Measurements from ENCODE around the gene EVI5.
"Not testable (repeated sequence)": the region's sequence is repeated elsewhere in the genome, so short reads cannot be mapped to it uniquely, and the experiment has no call there.

EVI5 gene

DNA sequence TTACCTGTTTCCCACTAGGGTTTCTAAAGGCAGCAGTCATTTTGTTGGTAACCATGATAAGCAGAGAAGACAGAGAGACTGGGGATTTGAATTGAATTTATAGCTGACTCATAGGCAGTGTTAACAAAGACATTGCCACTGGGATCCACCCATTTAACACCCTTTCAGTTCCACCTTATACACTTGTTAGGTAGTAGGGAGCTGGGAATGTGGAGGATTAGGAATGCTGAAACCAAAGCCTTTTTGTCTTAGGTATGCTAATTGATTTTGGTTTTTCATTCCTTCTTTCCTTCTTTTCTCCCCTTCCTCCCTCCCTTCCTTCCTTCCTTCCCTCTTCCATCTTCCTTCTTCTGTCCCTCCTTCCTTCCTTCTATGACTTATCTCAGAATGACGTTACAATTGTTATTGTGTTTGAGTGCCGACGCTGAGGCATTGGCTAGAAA lies 7.5 kb upstream of the EVI5 start:
- no peak for DNase-seq (ENCODE audit: low read depth in 2 of 2)

DNA sequence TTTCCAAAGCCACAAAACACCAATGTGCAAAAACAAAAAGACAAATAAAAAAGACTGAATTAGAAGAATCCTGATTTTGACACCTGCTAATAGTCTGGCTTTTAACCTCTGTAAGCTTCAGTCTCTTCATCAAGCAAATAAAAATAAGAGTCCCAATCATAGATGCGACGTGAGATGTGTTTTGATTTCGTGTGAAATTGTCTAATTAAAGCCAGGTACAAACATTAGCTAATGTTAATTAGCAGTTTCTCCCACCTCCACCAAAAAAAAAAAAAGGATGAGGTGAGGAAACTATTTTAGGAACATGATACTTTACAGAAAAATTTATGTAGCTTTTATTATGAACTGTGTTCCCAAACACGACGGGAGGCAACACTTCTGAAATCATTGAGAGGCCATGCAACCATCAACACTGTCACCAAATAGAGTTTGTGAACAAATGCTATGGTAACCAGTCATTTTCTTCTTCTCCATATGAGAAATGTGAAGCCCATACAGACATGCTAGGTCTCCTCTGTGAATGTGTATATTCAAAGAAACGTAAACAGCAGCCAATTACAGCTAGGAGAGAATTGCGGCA lies 6.7 kb upstream of the EVI5 start:
- no peak for DNase-seq (ENCODE audit: low read depth in 2 of 2)

DNA sequence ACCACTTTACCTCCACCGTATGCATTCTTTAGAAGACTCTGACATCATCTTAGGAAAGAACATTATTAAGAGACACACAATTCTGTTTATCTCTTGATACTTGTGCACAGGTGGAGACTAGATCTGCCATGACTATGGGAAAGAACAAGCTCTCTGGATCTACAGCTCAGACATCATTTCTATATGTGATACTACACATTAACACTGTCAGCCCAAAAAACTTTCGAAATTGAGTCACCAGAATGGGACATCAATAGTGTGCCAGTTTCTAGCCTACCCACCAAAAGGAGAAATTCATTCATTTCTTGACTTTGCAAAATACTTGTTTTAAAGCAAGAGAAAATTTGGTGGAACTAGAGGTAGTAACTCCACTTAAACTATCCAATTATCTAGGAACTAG lies 6.0 kb upstream of the EVI5 start:
- DNase-seq (ENCODE audit: low read depth in 2 of 2): no peak

DNA sequence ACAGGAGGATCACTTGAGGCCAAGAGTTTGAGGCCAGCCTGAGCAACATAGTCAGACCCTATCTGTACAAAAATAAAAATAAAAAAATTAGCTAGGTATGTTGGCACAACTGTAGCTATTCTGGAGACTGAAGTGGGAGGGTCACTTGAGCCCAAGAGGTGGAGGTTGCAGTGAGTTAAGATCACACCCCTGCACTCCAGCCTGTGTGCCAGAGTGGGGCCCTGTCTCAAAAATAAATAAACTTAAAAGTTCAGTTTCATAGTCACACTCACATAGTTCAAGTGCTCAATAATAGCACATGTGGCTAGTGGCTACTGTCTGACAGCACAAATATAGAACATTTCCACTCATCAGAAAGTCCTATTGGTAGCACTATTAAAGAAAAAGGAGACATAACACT lies 5.2 kb upstream of the EVI5 start:
- no peak for DNase-seq (ENCODE audit: low read depth in 2 of 2)

DNA sequence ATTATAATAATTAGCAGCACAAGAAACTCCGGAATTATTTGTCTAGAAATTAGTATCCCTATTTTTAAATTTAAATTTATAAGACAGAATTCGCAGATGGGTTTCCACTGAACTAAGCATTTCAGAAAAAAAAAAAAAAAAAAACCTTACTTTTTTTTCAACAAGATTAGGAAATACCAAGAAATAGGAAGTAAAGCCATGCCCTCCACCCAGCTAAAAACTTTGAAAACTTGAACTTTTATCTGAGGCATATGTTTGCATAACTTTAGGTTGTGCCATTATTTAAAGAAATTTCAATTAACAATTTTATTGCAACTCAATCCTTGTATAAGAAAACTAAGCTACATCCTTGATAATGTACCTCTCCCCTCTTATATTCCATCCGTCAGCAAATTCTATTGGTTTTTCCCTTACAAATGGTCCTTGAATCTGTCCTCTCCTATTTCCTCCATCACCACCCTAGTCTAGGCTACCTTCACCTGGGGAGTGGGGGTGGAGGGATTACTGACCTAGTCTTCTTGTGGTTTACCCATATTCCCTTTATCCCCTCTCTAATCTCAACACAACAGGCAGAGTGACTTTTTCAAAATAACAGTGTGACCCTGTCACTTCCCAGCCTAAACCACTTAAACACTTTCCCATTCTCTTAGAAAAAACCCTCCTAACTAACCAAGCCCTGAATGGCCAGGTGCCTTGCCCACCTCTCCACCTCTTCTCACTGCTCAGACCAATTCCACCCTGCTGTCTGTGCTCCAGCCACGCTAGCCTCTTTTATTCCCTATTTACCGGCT lies 1.4 kb upstream of the EVI5 start:
- DNase-seq (ENCODE audit: low read depth in 2 of 2): no peak

DNA sequence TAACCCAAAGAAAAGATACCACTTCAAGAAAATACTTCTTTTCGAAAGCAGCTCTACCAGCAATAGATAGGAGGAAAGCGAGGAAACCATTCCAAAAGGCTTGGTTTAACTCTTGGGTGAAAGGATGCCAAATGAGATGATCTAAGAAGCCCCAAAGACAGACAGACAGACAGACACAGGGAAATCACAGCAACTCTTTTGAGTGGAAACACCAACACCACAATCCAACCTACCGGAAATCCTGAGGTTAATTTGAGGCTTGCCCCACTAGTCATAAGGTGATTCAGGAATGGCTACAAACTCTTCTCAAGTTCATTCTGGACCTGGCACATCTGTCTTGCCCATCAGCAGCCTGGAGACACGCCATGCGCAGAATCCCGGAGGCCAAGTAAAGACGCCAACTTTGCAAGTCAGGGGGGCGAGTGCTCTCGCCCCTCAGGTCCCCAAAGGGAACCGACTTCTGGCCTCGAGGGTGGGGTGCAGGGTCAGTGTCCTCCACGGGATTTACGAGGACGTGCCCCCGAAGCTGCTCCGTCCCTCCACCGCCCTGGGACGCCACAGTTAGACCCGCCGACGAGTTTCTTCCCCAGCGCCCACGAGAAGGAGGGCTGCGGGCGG lies 778 bp downstream of the EVI5 start:
- peak; percentile 5 to 12 for DNase-seq (ENCODE audit: low read depth in 2 of 2)

DNA sequence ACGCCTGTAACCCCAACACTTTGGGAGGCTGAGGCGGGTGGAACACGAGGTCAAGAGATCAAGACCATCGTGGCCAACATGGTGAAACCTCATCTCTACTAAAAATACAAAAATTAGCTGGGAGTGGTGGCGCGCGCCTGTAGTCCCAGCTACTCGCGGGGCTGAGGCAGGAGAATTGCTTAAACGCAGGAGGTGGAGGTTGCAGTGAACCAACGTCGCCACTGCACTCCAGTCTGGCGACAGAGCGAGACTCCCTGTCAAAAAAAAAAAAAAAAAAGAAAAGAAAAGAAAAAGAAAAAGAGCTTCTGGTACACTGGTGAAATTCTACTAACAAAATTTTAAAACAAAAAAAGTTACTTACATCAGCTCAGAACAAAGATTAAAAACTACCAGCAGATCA lies 1.4 kb downstream of the EVI5 start:
- DNase-seq (ENCODE audit: low read depth in 2 of 2): not testable (repeated sequence)

DNA sequence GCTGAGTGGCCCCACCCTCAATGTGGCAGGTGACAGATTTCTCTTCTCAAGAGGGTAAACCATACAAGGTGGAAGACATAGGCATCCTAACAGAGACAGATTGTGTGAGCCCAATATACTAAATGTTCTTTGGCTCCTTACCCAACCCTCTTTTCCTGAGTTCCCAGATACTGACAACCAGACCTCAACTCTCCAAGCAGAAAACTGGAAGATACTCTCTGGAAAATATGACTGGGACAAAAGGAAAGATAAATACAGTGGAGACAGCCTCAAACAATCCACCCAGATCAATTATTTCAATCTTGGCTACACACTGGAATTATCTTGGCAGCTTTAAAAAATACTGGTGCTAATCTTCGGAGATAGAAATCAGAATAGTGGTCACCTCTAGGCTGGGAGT lies 6.5 kb downstream of the EVI5 start:
- DNase-seq (ENCODE audit: low read depth in 2 of 2): no peak

DNA sequence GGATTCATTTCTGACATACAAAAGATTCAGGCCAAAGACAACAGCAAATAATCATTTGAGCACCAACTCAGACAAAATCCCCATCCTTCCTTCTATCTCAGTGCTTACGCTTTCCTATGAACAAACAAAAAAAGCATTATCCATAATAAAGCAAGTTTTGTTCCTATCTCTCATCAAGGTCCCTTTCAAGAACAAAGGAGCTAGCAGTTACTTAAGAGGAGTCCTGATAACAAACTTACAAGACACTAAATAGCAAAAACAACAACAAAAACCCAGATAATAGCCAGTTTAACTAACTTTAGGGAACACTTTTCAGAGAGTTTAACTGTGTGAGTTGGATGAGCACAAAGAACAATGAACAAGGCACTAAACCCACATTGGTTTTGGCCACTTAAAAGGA lies 10.5 kb downstream of the EVI5 start:
- no peak for DNase-seq (ENCODE audit: low read depth in 2 of 2)

DNA sequence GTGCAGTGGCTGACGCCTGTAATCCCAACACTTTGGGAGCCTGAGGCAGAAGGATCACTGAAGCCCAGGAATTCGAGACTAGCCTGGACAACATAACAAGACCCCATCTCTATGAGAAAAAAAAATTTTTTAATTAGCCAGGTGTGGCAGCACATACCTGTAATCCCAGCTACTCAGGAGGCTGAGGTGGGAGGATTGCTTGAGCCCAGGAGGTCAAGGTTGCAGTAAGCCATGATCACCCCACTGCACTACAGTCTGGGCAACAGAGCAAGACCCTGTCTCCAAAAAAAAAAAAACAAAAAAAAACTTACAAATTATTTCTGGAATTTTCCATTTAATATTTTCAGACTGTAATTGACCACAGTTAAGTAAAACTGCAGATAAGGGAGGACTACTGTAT lies 11.2 kb downstream of the EVI5 start:
- DNase-seq (ENCODE audit: low read depth in 2 of 2): not testable (repeated sequence)

DNA sequence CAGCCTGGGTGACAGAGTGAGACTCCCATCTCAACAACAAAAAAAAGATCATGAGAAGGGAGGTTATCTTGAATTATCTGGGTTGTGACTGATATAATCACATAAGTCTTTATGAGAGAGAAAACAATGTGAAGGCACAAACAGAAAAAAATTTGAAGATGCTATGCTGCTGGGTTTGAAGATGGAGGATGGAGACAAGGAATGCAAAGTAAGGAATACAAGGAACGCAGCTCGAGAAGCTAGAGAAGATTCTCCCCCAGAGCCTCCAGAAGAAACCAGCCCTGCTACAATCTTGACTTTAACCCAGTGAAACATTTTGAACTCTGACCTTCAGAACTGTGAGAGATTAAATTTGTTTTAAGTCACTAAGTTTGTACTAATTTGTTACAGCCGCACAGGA lies 15.1 kb downstream of the EVI5 start:
- DNase-seq (ENCODE audit: low read depth in 2 of 2): no peak

DNA sequence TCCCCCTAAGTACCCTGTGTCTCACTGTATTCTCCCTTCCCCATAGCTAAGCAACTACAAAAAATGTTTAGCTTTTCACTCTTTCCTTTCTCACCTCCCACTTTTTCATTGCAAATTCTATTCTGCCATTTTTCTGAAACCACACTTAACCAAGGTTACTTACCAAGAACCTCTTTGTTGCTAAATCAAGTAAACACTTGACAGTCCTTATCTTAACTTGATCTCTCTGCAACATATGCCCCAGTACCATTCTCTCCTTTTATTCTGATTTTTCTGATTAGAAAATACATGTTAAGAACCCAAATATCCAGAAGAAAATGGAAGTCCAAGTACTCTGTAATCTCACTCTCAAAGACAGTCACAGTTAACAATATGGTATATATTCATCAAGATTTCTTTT lies 16.0 kb downstream of the EVI5 start:
- no peak for DNase-seq (ENCODE audit: low read depth in 2 of 2)

DNA sequence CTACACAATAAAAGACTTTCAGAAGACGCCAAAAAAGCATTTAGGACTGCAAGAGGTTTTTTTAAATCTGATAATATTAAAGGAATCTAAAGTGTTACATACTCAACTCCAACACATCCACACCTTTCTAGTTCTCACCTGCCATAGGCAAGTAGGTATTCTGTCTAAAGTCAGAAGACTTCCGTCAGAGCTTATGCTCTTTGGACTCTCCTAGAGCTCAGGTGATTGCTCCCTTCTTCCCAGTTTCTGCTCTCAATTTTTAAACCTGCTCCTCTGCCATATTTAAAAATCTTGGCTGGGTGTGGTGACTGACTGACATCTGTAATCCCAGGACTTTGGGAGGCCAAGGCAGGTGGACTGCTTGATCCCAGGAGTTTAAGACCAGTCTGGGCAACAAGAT lies 16.6 kb downstream of the EVI5 start:
- no peak for DNase-seq (ENCODE audit: low read depth in 2 of 2)

DNA sequence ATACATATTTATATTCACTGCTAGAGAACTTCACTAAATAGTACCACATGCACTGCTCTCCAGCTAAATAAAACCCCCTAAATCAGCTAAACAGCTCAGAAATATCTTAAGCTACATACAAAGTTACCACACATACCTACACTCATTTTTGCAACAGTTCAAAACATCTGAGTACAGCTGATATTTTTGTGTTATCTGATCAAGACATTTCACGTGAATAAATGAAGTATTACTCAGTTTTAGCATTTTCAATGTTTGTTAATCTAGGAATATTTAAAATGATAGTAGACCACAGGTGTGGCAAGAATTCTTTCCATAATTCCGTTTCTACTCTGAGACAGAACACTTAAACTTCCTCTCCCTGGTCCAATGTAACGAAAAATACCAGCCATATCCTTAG lies 20.8 kb downstream of the EVI5 start:
- DNase-seq (ENCODE audit: low read depth in 2 of 2): no peak

DNA sequence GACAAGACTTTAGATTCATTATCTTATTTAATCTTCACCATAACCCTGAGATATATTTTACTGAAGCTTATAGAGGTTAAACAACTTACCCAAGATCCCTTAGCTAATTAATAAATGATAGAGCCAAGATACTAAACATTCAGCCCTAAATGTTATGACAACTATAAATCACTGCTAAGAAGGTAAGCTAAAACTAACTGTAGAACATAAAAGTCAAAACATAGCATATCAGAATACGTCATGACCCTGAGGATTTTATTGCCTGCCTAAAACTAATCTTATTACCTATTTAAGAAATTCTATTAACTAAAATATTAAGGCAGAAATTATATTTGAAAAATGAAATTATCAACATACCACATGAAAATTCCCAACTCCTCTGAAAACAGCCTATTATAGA lies 22.6 kb downstream of the EVI5 start:
- DNase-seq (ENCODE audit: low read depth in 2 of 2): no peak

DNA sequence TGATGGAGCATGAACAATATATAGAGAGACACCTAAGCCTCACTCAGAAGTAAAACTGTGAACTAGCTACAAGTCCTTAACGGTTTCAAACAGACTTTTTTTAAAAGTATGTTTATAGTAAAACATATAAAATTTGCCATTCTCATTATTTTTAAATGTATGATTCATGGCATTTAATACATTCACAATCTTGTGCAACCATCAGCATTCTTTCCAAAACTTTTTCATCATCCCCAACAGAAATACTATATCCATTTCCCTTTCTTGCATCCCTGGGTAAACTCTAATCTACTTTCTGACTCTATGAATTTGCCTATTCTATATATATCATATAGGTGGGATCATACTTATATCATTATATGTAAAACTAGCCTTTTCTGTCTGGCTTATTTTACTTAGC lies 25.5 kb downstream of the EVI5 start:
- DNase-seq (ENCODE audit: low read depth in 2 of 2): no peak

DNA sequence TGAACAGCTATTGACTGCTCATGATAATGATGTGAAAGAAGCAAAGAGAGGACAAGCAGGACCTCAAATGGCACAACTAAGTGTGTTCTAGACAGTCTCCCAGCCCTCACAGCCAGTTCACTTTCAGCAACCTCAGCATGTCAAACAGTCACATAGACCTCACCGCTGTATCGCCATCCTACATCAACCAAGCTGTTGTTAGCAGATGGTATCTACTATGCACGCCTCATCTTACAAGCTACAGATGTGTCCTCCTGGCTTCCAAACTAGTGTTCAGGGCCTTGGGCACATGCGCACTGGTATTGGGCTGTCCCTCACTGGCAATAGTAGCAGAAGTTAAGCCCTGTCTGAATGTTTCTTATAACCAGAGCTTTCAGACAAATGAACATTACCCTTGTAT lies 28.4 kb downstream of the EVI5 start:
- DNase-seq (ENCODE audit: low read depth in 2 of 2): no peak

DNA sequence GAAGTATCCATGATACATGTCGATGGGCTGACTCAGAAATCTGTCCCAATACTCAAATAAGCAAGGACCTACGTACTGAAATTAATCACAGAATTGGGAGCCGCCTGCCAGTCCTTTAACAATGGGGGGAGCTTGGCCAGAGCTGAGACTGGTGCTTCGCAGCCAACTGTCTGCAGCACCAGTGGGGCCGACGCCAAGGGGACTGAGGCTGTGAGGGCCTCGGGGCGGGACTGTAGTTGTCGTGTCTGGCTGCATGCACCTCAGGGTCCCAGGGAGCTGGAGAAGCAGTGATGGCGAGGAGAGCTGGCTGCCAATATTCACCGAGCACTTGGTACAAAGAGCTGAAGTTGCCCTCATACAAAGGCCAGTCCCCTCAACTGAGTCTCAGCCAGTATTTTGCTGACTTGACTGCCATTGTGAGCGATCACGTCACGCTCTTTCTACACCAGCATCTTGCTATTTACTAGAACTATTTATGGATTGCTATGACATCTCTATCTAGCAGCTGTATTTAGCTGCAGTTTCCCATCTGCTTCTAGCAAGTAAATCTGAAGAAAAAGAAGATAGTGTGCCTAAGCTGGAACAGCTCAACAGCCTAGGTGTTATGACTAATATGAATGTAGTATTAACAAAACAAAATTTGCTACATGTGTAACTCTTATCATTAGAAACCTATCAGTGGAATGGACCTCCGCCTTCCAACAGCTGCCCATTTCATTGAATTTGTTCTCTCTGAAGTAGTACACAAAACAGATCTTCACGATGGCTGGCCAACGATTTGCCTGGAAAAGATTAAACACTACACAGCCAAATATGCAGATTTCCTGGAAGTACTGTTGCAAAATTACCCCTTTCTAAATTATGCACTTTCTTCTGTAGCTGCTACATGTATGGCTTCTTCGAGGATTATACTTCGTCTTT lies 29.1 kb downstream of the EVI5 start:
- DNase-seq (ENCODE audit: low read depth in 2 of 2): no peak

DNA sequence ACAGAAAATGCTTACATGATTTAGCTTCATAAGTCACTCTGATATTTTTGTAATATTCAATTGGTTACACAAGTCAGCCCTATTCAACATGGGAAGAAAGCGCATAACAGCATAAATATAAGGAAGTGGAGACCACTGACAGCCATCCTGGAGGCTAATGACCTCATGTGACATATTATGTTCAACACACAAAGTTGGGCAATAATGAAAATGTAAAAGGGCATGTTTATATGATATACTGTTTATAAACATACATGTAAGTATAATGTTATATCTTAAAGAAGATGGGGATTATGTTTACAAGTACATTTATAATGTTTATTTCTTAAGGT lies 30.2 kb downstream of the EVI5 start:
- DNase-seq (ENCODE audit: low read depth in 2 of 2): no peak

DNA sequence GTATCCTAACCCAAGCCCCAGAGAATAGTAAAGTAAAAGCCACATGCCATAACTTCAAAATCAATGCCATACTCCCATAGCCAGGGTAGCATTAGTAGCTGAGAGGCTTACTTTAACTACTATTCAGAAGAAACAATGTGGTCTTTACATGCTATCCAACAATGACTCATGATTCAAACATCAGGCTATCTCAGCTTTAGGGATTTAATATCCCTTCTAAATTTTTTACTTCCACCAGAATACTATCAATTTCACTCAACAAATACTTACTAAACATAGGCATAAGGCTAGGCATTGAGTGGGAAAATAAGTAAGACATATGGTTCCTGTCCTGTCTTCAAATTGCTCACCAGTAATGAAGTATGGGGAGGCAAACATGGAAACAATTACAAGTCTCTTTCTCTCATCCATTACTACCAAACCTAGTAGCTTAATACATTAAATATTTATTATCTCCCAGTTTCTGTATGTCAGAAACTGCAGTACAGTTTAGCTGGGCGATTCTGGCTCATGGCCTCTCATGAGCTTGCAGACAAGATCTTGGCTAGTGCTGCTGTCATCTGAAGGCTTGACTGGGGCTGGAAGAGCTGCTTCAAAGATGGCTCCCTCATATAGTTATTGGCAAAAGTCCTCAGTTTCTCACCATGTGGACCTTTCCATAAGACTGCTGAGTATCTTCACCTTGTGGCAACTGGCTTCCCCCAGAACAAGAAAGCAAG lies 30.7 kb downstream of the EVI5 start:
- DNase-seq (ENCODE audit: low read depth in 2 of 2): no peak

DNA sequence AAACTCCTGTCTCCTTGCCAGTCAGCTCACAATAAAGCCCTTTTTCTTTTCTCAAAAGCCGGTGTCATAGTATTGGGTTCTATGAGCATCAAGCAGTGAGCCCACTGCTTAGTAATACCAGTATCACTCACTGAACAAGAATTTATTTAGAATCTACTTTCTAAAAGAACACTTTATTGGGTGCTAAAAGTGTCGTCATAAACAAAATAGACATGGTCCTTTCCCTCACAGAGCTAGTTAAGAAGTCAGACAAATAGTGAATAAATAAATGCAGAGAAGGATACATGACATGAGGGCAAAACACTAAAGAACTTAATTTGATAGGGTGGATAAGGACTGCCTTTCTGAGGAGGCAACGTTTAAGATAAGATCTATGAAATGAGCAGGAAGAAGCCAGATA lies 32.2 kb downstream of the EVI5 start:
- DNase-seq (ENCODE audit: low read depth in 2 of 2): no peak
